ENCODE measurements around the gene FEN1.
A peak's percentile ranks its signal among the peaks of the same experiment; 100 is the strongest.

FEN1 gene

GRCh38 chr11:61816736-61817455 lies 24.2 kb downstream of the FEN1 start, which contains the start of gene FADS1:
FADS1 (minus strand) TSS chr11:61817003; CDS start chr11:61816929, 74 bp downstream.
- DNase-seq (ENCODE audit: low read depth in 4 of 4, low spot score in 1 of 4): peak in 2 of 4 experiments; percentile 66 to 70

- no peak for DNase-seq (ENCODE audit: low read depth in 4 of 4, low spot score in 1 of 4)
These were observed 24.9 kb downstream of the FEN1 start for GRCh38 chr11:61817471-61818202.

- DNase-seq (ENCODE audit: low read depth in 4 of 4, low spot score in 1 of 4): no peak
These were observed 27.5 kb downstream of the FEN1 start for GRCh38 chr11:61820174-61820573.

GRCh38 chr11:61826930-61827570 lies 34.3 kb downstream of the FEN1 start:
- no peak for DNase-seq (ENCODE audit: low read depth in 4 of 4, low spot score in 1 of 4)

- peak in 1 of 4 experiments; percentile 77 for DNase-seq (ENCODE audit: low read depth in 4 of 4, low spot score in 1 of 4)
These were observed 35.1 kb downstream of the FEN1 start, which contains the start of gene FADS2 for GRCh38 chr11:61827571-61828378. FADS2 (plus strand) TSS chr11:61828300; CDS start chr11:61828391, 91 bp downstream.

- no peak for DNase-seq (ENCODE audit: low read depth in 4 of 4, low spot score in 1 of 4)
These were observed 35.6 kb downstream of the FEN1 start for GRCh38 chr11:61828379-61828628.

GRCh38 chr11:61828629-61829407 lies 36.1 kb downstream of the FEN1 start:
- no peak for DNase-seq (ENCODE audit: low read depth in 4 of 4, low spot score in 1 of 4)

GRCh38 chr11:61829806-61830205 lies 37.1 kb downstream of the FEN1 start:
- DNase-seq (ENCODE audit: low read depth in 4 of 4, low spot score in 1 of 4): no peak

GRCh38 chr11:61830237-61831105 lies 37.8 kb downstream of the FEN1 start:
- no peak for DNase-seq (ENCODE audit: low read depth in 4 of 4, low spot score in 1 of 4)

- no peak for DNase-seq (ENCODE audit: low read depth in 4 of 4, low spot score in 1 of 4)
These were observed 39.5 kb downstream of the FEN1 start for GRCh38 chr11:61832207-61832606.

GRCh38 chr11:61832754-61833153 lies 40.0 kb downstream of the FEN1 start:
- no peak for DNase-seq (ENCODE audit: low read depth in 4 of 4, low spot score in 1 of 4)

- DNase-seq (ENCODE audit: low read depth in 4 of 4, low spot score in 1 of 4): no peak
These were observed 40.8 kb downstream of the FEN1 start for GRCh38 chr11:61833471-61833870.

GRCh38 chr11:61833926-61834277 lies 41.2 kb downstream of the FEN1 start:
- DNase-seq (ENCODE audit: low read depth in 4 of 4, low spot score in 1 of 4): no peak

- peak in 1 of 4 experiments; percentile 29 for DNase-seq (ENCODE audit: low read depth in 4 of 4, low spot score in 1 of 4)
These were observed 41.8 kb downstream of the FEN1 start for GRCh38 chr11:61834278-61835048.

GRCh38 chr11:61836193-61836592 lies 43.5 kb downstream of the FEN1 start:
- no peak for DNase-seq (ENCODE audit: low read depth in 4 of 4, low spot score in 1 of 4)

- no peak for DNase-seq (ENCODE audit: low read depth in 4 of 4, low spot score in 1 of 4)
These were observed 44.8 kb downstream of the FEN1 start for GRCh38 chr11:61837411-61838005.

GRCh38 chr11:61838501-61838900 lies 45.8 kb downstream of the FEN1 start:
- no peak for DNase-seq (ENCODE audit: low read depth in 4 of 4, low spot score in 1 of 4)

- no peak for DNase-seq (ENCODE audit: low read depth in 4 of 4, low spot score in 1 of 4)
These were observed 46.2 kb downstream of the FEN1 start for GRCh38 chr11:61838921-61839320.

- DNase-seq (ENCODE audit: low read depth in 4 of 4, low spot score in 1 of 4): no peak
These were observed 47.0 kb downstream of the FEN1 start for GRCh38 chr11:61839742-61840141.
